Measurements from ENCODE around the gene RNU4-1. TPM values are rescaled to one million over a fixed set of nuclear protein-coding genes. Genes with fewer than 3 reads are reported as not detected.

Gene RNU4-1
- total and polyA plus RNA-seq, 2 experiments from 2014 or later: 6.0 TPM; not detected in 1

GRCh38 chr12:120263748-120264085, 29.3 kb downstream of the RNU4-1 start:
- no peak for DNase-seq (ENCODE audit: low spot score)
- Histone ChIP-seq H3K27me3 (ENCODE audit: insufficient read depth) (no peaks in the 10 kb centered on the region), H3K9me2 (ENCODE audit: insufficient read depth) (no peaks in the 10 kb centered on the region), H3K4me1 (ENCODE audit: insufficient read depth) (peaks cover 35% of the 10 kb centered on the region), H3K79me2 (replicated peaks; ENCODE audit: insufficient read depth) (peaks cover 64% of the 10 kb centered on the region), H4K20me1 (replicated peaks; ENCODE audit: insufficient read depth) (peaks cover 22% of the 10 kb centered on the region), H3F3A (replicated peaks; ENCODE audit: low read depth) (peaks cover 22% of the 10 kb centered on the region), H3K4me2 (peak overlapping the region; percentile 94), H2AFZ (no peak overlapping the region), H3K27ac (ENCODE audit: low read depth) (no peak overlapping the region), H3K36me3 (ENCODE audit: insufficient read depth) (no peaks in the 10 kb centered on the region), H3K4me3 (peak overlapping the region; percentile 87)
- Mint-ChIP-seq H3K27me3 (ENCODE audit: insufficient read depth, low read depth, poor library complexity) (peaks cover 8% of the 10 kb centered on the region), H3K4me3 (peak overlapping the region; percentile 82), H3K27ac (peak overlapping the region; percentile 55; the same call in 1 of the 2 replicates), H3K4me1 (peaks cover 52% of the 10 kb centered on the region), H3K9me3 (no peaks in the 10 kb centered on the region), H3K36me3 (ENCODE audit: low read depth) (peaks cover 2% of the 10 kb centered on the region; the same call in 1 of the 3 replicates)
- TF ChIP-seq POLR2AphosphoS5 (IDR thresholded peaks at IDR 0.05; ENCODE audit: low read depth) (no peak), NANOG (IDR thresholded peaks at IDR 0.05; ENCODE audit: borderline replicate concordance) (no peak), ZNF462 (CRISPR knock-in tag; IDR thresholded peaks at IDR 0.05) (no peak), EZH2 (IDR thresholded peaks at IDR 0.05; ENCODE audit: low read depth, unreplicated experiment) (no peak), STAT1 (IDR thresholded peaks at IDR 0.05; ENCODE audit: unreplicated experiment) (no peak), JUNB (IDR thresholded peaks at IDR 0.05; ENCODE audit: unreplicated experiment) (no peak), ETS1 (IDR thresholded peaks at IDR 0.05) (no peak), ZNF331 (CRISPR knock-in tag; IDR thresholded peaks at IDR 0.05; ENCODE audit: low read depth) (no peak), EZH2phosphoT487 (IDR thresholded peaks at IDR 0.05; ENCODE audit: unreplicated experiment) (no peak), ZNF114 (CRISPR knock-in tag; IDR thresholded peaks at IDR 0.05) (no peak), REST (IDR thresholded peaks at IDR 0.05; ENCODE audit: unreplicated experiment) (no peak), CREB1 (CRISPR knock-in tag; IDR thresholded peaks at IDR 0.05; ENCODE audit: low read depth) (no peak), CTCF (conservative IDR thresholded peaks at IDR 0.05; ENCODE audit: low read depth in 2 of 2) (no peak)
- ATAC-seq: no peak

All from GM23338 (cell line).